ENCODE measurements around the gene PHLPP2.

GRCh38 chr16:71626018-71626857 lies 98.3 kb downstream of the PHLPP2 start, which contains the start of gene MARVELD3:
- no peak for TF ChIP-seq CTCF (conservative IDR thresholded peaks at IDR 0.05 in 1 of 2, IDR thresholded peaks at IDR 0.05 in 1 of 2; ENCODE audit: low read depth in 1 of 2, low read length in 2 of 2)
- peak; percentile 97 for TF ChIP-seq EZH2 (IDR thresholded peaks at IDR 0.05; ENCODE audit: low read length, missing control alignments)
